HG03280 (cell line): ENCODE results near the gene FAM171A2.

ENCODE experiments used
- ATAC-seq: cut with Tn5 transposase; IDR thresholded peaks from one replicate; pipeline ENCODE4 v1.9.1; 2021; ENCODE audit warnings: mild to moderate bottlenecking, moderate library complexity; ENCODE audit not compliant: unreplicated experiment

FAM171A2 gene

GRCh38 chr17:44362459-44362948 lies 1.1 kb downstream of the FAM171A2 start:
- ATAC-seq, result no peak

GRCh38 chr17:44361292-44362260 lies 2.1 kb downstream of the FAM171A2 start:
- ATAC-seq, result no peak

GRCh38 chr17:44360826-44361225 lies 2.8 kb downstream of the FAM171A2 start:
- ATAC-seq, result no peak

GRCh38 chr17:44360144-44360533 lies 3.5 kb downstream of the FAM171A2 start:
- ATAC-seq, result no peak

GRCh38 chr17:44359458-44360143 lies 4.1 kb downstream of the FAM171A2 start:
- ATAC-seq, result no peak

- no peak for ATAC-seq
These were observed 4.6 kb downstream of the FAM171A2 start for GRCh38 chr17:44359006-44359405.

- ATAC-seq, result no peak
These were observed 5.6 kb downstream of the FAM171A2 start for GRCh38 chr17:44358066-44358465.

GRCh38 chr17:44356241-44356640 lies 7.4 kb downstream of the FAM171A2 start:
- no peak for ATAC-seq

- ATAC-seq, result no peak
These were observed 8.0 kb downstream of the FAM171A2 start for GRCh38 chr17:44355642-44356099.

GRCh38 chr17:44354582-44355561 lies 8.8 kb downstream of the FAM171A2 start:
- no peak for ATAC-seq

GRCh38 chr17:44353672-44354331 lies 9.9 kb downstream of the FAM171A2 start:
- ATAC-seq, result no peak

- no peak for ATAC-seq
These were observed 10.6 kb downstream of the FAM171A2 start for GRCh38 chr17:44352828-44353671.

- ATAC-seq, result no peak
These were observed 11.5 kb downstream of the FAM171A2 start for GRCh38 chr17:44351961-44352827.

- no peak for ATAC-seq
These were observed 12.2 kb downstream of the FAM171A2 start for GRCh38 chr17:44351464-44351863.

GRCh38 chr17:44350733-44351226 lies 12.9 kb downstream of the FAM171A2 start:
- no peak for ATAC-seq

- no peak for ATAC-seq
These were observed 14.0 kb downstream of the FAM171A2 start for GRCh38 chr17:44349553-44350070.

- ATAC-seq, result no peak
These were observed 14.7 kb downstream of the FAM171A2 start for GRCh38 chr17:44348988-44349364.
